Astrocyte (in vitro differentiated cells and primary cell): ENCODE results near the gene TEX2. TPM values are rescaled to one million over a fixed set of nuclear protein-coding genes. Genes with fewer than 3 reads are reported as not detected.

ENCODE experiments used
- DNase-seq: peaks from one replicate; pipeline ENCODE4 v3.0.0-alpha.2; 2010; ENCODE audit warnings: low read depth
- FAIRE-seq: peaks from 2 replicates; lab custom pipeline; 2011; peaks lifted over from hg19 to GRCh38; lab: Jason Lieb, UNC
- H2AFZ ChIP-seq: 2 replicates; pipeline ENCODE4 v1.6.0; 2012; ENCODE audit warnings: low read depth, low read length, inconsistent platforms
- H3K27ac ChIP-seq: 2 replicates; pipeline ENCODE4 v1.5.1; 2011; ENCODE audit warnings: low read depth, low read length, inconsistent platforms
- H3K27me3 ChIP-seq: 2 replicates; pipeline ENCODE4 v1.6.0; 2011; ENCODE audit warnings: low read length, inconsistent platforms; ENCODE audit not compliant: insufficient read depth
- H3K36me3 ChIP-seq: 2 replicates; pipeline ENCODE4 v1.5.1; 2011; ENCODE audit warnings: low read length, inconsistent platforms; ENCODE audit not compliant: insufficient read depth
- H3K4me1 ChIP-seq: 2 replicates; pipeline ENCODE4 v1.5.1; 2011; ENCODE audit warnings: low read length, inconsistent platforms; ENCODE audit not compliant: insufficient read depth
- H3K4me2 ChIP-seq: 2 replicates; pipeline ENCODE4 v1.6.0; 2012; ENCODE audit warnings: low read length, inconsistent platforms
- H3K4me3 ChIP-seq: 2 replicates; pipeline ENCODE4 v1.5.1; 2011; ENCODE audit warnings: low read depth, mild to moderate bottlenecking, low read length, inconsistent platforms; ENCODE audit not compliant: insufficient read depth
- H3K79me2 ChIP-seq: 2 replicates; pipeline ENCODE4 v1.6.0; 2012; ENCODE audit warnings: mild to moderate bottlenecking, low read length, inconsistent platforms; ENCODE audit not compliant: insufficient read depth
- H3K9ac ChIP-seq: 2 replicates; pipeline ENCODE4 v1.6.0; 2012; ENCODE audit warnings: mild to moderate bottlenecking, low read length, inconsistent platforms
- H3K9me3 ChIP-seq: 2 replicates; pipeline ENCODE4 v1.5.1; 2012; ENCODE audit warnings: low read depth, mild to moderate bottlenecking, low read length, inconsistent platforms; ENCODE audit not compliant: insufficient read depth
- H4K20me1 ChIP-seq: 2 replicates; pipeline ENCODE4 v1.6.0; 2012; ENCODE audit warnings: low read length, inconsistent platforms; ENCODE audit not compliant: insufficient read depth
- H3K27ac Mint-ChIP-seq: one replicate; pipeline ENCODE4 v1.8.0; 2021; ENCODE audit warnings: mild to moderate bottlenecking, mixed read lengths; ENCODE audit not compliant: unreplicated experiment
- H3K27me3 Mint-ChIP-seq: one replicate; pipeline ENCODE4 v1.8.0; 2021; ENCODE audit warnings: low read depth, mixed read lengths; ENCODE audit not compliant: unreplicated experiment
- H3K36me3 Mint-ChIP-seq: one replicate; pipeline ENCODE4 v1.8.0; 2021; ENCODE audit warnings: low read depth, mixed read lengths; ENCODE audit not compliant: unreplicated experiment
- H3K4me1 Mint-ChIP-seq: one replicate; pipeline ENCODE4 v1.8.0; 2021; ENCODE audit warnings: low read depth, mixed read lengths; ENCODE audit not compliant: unreplicated experiment
- H3K4me3 Mint-ChIP-seq: one replicate; pipeline ENCODE4 v1.8.0; 2021; ENCODE audit warnings: mild to moderate bottlenecking, moderate library complexity, mixed read lengths; ENCODE audit not compliant: unreplicated experiment
- H3K9me3 Mint-ChIP-seq: one replicate; pipeline ENCODE4 v1.8.0; 2021; ENCODE audit warnings: mild to moderate bottlenecking, mixed read lengths; ENCODE audit not compliant: unreplicated experiment
- CTCF ChIP-seq: IDR thresholded peaks from 2 replicates; pipeline ENCODE4 v1.5.1; 2011; ENCODE audit warnings: low read depth, mild to moderate bottlenecking, inconsistent platforms, low read length, moderate library complexity; ENCODE audit not compliant: insufficient read depth
- EZH2 ChIP-seq: IDR thresholded peaks from 2 replicates; pipeline ENCODE4 v1.6.1; 2012; ENCODE audit warnings: mild to moderate bottlenecking, low read length, inconsistent platforms; ENCODE audit not compliant: insufficient read depth
- total RNA-seq: library from RNA; stranded (reverse); gene quantifications from 2 replicates; pipeline ENCODE4 v1.2.1, GENCODE V29; 2021

TEX2 gene
- total RNA-seq, 1 donor from 2014 or later = 56.1 TPM

GRCh38 chr17:64277831-64278562 is 14.9 kb upstream of the TEX2 start:
- Histone ChIP-seq H3K9ac (no peak overlapping the region), H3K27me3 (no peaks in the 10 kb centered on the region), H3K4me2 (no peak overlapping the region), H3K27ac (no peak overlapping the region), H2AFZ (no peak overlapping the region), H3K4me1 (peaks cover 5% of the 10 kb centered on the region), H3K4me3 (no peak overlapping the region), H3K9me3 (no peaks in the 10 kb centered on the region), H4K20me1 (no peaks in the 10 kb centered on the region), H3K79me2 (no peaks in the 10 kb centered on the region), H3K36me3 (no peaks in the 10 kb centered on the region)
- H3K27ac Mint-ChIP-seq = peak overlapping the region; percentile 79
- no peaks in the 10 kb centered on the region for H3K9me3 Mint-ChIP-seq
- no peaks in the 10 kb centered on the region for H3K27me3 Mint-ChIP-seq
- no peak for DNase-seq
- no peak for FAIRE-seq
- no peak for TF ChIP-seq EZH2
- TF ChIP-seq CTCF = no peak
- H3K36me3 Mint-ChIP-seq = no peaks in the 10 kb centered on the region
- H3K4me3 Mint-ChIP-seq = no peak overlapping the region
- peaks cover 12% of the 10 kb centered on the region for H3K4me1 Mint-ChIP-seq

- Mint-ChIP-seq H3K4me3 (peak overlapping the region; percentile 34), H3K27ac (no peak overlapping the region), H3K4me1 (peaks cover 12% of the 10 kb centered on the region), H3K27me3 (no peaks in the 10 kb centered on the region), H3K9me3 (no peaks in the 10 kb centered on the region), H3K36me3 (no peaks in the 10 kb centered on the region)
- no peak for TF ChIP-seq CTCF
- TF ChIP-seq EZH2 = no peak
- Histone ChIP-seq H2AFZ (no peak overlapping the region), H3K9me3 (peaks cover under 1% of the 10 kb centered on the region), H3K9ac (no peak overlapping the region), H4K20me1 (no peaks in the 10 kb centered on the region), H3K4me1 (peaks cover 5% of the 10 kb centered on the region), H3K4me3 (no peak overlapping the region), H3K36me3 (no peaks in the 10 kb centered on the region), H3K27me3 (no peaks in the 10 kb centered on the region), H3K4me2 (no peak overlapping the region), H3K27ac (no peak overlapping the region), H3K79me2 (no peaks in the 10 kb centered on the region)
- no peak for FAIRE-seq
- DNase-seq = no peak
Observed at GRCh38 chr17:64276961-64277505, 14.0 kb upstream of the TEX2 start.

- FAIRE-seq = no peak
- H3K9me3 ChIP-seq = peaks cover 4% of the 10 kb centered on the region
- no peaks in the 10 kb centered on the region for H3K27me3 ChIP-seq
- TF ChIP-seq EZH2 = no peak
- TF ChIP-seq CTCF = no peak
- H3K79me2 ChIP-seq = no peaks in the 10 kb centered on the region
- Mint-ChIP-seq H3K36me3 (peaks cover under 1% of the 10 kb centered on the region), H3K27me3 (no peaks in the 10 kb centered on the region), H3K27ac (no peak overlapping the region), H3K4me1 (peaks cover 16% of the 10 kb centered on the region), H3K9me3 (peaks cover 2% of the 10 kb centered on the region), H3K4me3 (no peak overlapping the region)
- H3K4me2 ChIP-seq = no peak overlapping the region
- no peak overlapping the region for H3K27ac ChIP-seq
- no peak overlapping the region for H2AFZ ChIP-seq
- DNase-seq = no peak
- peaks cover 5% of the 10 kb centered on the region for H3K4me1 ChIP-seq
- no peaks in the 10 kb centered on the region for H4K20me1 ChIP-seq
- H3K4me3 ChIP-seq = no peak overlapping the region
- H3K36me3 ChIP-seq = no peaks in the 10 kb centered on the region
- H3K9ac ChIP-seq = no peak overlapping the region
Observed at GRCh38 chr17:64275016-64275415, 12.0 kb upstream of the TEX2 start.
